Astrocyte (in vitro differentiated cells and primary cell): Measurements from ENCODE around the gene TMPRSS13. TPM values are rescaled to one million over a fixed set of nuclear protein-coding genes. Genes with fewer than 3 reads are reported as not detected.

Experiments
- DNase-seq: peaks from one replicate; pipeline ENCODE4 v3.0.0-alpha.2; 2010; ENCODE audit warnings: low read depth
- FAIRE-seq: peaks from 2 replicates; lab custom pipeline; 2011; peaks lifted over from hg19 to GRCh38; lab: Jason Lieb, UNC
- H2AFZ ChIP-seq: 2 replicates; pipeline ENCODE4 v1.6.0; 2012; ENCODE audit warnings: low read depth, low read length, inconsistent platforms
- H3K27ac ChIP-seq: 2 replicates; pipeline ENCODE4 v1.5.1; 2011; ENCODE audit warnings: low read depth, low read length, inconsistent platforms
- H3K27me3 ChIP-seq: 2 replicates; pipeline ENCODE4 v1.6.0; 2011; ENCODE audit warnings: low read length, inconsistent platforms; ENCODE audit not compliant: insufficient read depth
- H3K36me3 ChIP-seq: 2 replicates; pipeline ENCODE4 v1.5.1; 2011; ENCODE audit warnings: low read length, inconsistent platforms; ENCODE audit not compliant: insufficient read depth
- H3K4me1 ChIP-seq: 2 replicates; pipeline ENCODE4 v1.5.1; 2011; ENCODE audit warnings: low read length, inconsistent platforms; ENCODE audit not compliant: insufficient read depth
- H3K4me2 ChIP-seq: 2 replicates; pipeline ENCODE4 v1.6.0; 2012; ENCODE audit warnings: low read length, inconsistent platforms
- H3K4me3 ChIP-seq: 2 replicates; pipeline ENCODE4 v1.5.1; 2011; ENCODE audit warnings: low read depth, mild to moderate bottlenecking, low read length, inconsistent platforms; ENCODE audit not compliant: insufficient read depth
- H3K79me2 ChIP-seq: 2 replicates; pipeline ENCODE4 v1.6.0; 2012; ENCODE audit warnings: mild to moderate bottlenecking, low read length, inconsistent platforms; ENCODE audit not compliant: insufficient read depth
- H3K9ac ChIP-seq: 2 replicates; pipeline ENCODE4 v1.6.0; 2012; ENCODE audit warnings: mild to moderate bottlenecking, low read length, inconsistent platforms
- H3K9me3 ChIP-seq: 2 replicates; pipeline ENCODE4 v1.5.1; 2012; ENCODE audit warnings: low read depth, mild to moderate bottlenecking, low read length, inconsistent platforms; ENCODE audit not compliant: insufficient read depth
- H4K20me1 ChIP-seq: 2 replicates; pipeline ENCODE4 v1.6.0; 2012; ENCODE audit warnings: low read length, inconsistent platforms; ENCODE audit not compliant: insufficient read depth
- H3K27ac Mint-ChIP-seq: one replicate; pipeline ENCODE4 v1.8.0; 2021; ENCODE audit warnings: mild to moderate bottlenecking, mixed read lengths; ENCODE audit not compliant: unreplicated experiment
- H3K27me3 Mint-ChIP-seq: one replicate; pipeline ENCODE4 v1.8.0; 2021; ENCODE audit warnings: low read depth, mixed read lengths; ENCODE audit not compliant: unreplicated experiment
- H3K36me3 Mint-ChIP-seq: one replicate; pipeline ENCODE4 v1.8.0; 2021; ENCODE audit warnings: low read depth, mixed read lengths; ENCODE audit not compliant: unreplicated experiment
- H3K4me1 Mint-ChIP-seq: one replicate; pipeline ENCODE4 v1.8.0; 2021; ENCODE audit warnings: low read depth, mixed read lengths; ENCODE audit not compliant: unreplicated experiment
- H3K4me3 Mint-ChIP-seq: one replicate; pipeline ENCODE4 v1.8.0; 2021; ENCODE audit warnings: mild to moderate bottlenecking, moderate library complexity, mixed read lengths; ENCODE audit not compliant: unreplicated experiment
- H3K9me3 Mint-ChIP-seq: one replicate; pipeline ENCODE4 v1.8.0; 2021; ENCODE audit warnings: mild to moderate bottlenecking, mixed read lengths; ENCODE audit not compliant: unreplicated experiment
- CTCF ChIP-seq: IDR thresholded peaks from 2 replicates; pipeline ENCODE4 v1.5.1; 2011; ENCODE audit warnings: low read depth, mild to moderate bottlenecking, inconsistent platforms, low read length, moderate library complexity; ENCODE audit not compliant: insufficient read depth
- EZH2 ChIP-seq: IDR thresholded peaks from 2 replicates; pipeline ENCODE4 v1.6.1; 2012; ENCODE audit warnings: mild to moderate bottlenecking, low read length, inconsistent platforms; ENCODE audit not compliant: insufficient read depth
- total RNA-seq: library from RNA; stranded (reverse); gene quantifications from 2 replicates; pipeline ENCODE4 v1.2.1, GENCODE V29; 2021

Gene TMPRSS13
- total RNA-seq, 1 donor from 2014 or later: 0.66 TPM

- Histone ChIP-seq H4K20me1 (no peaks in the 10 kb centered on the region), H3K4me3 (peak overlapping the region; percentile 38), H3K79me2 (no peaks in the 10 kb centered on the region), H3K9me3 (no peaks in the 10 kb centered on the region), H3K27me3 (peaks cover 7% of the 10 kb centered on the region), H3K9ac (peak overlapping the region; percentile 50), H3K27ac (peak overlapping the region; percentile 44), H2AFZ (peak overlapping the region; percentile 61), H3K4me2 (peak overlapping the region; percentile 76), H3K36me3 (no peaks in the 10 kb centered on the region), H3K4me1 (peaks cover 8% of the 10 kb centered on the region)
- Mint-ChIP-seq H3K27ac (peak overlapping the region; percentile 97), H3K27me3 (peaks cover 29% of the 10 kb centered on the region), H3K4me3 (no peak overlapping the region), H3K9me3 (no peaks in the 10 kb centered on the region), H3K4me1 (peaks cover 11% of the 10 kb centered on the region), H3K36me3 (no peaks in the 10 kb centered on the region)
- DNase-seq (peak; percentile 90), FAIRE-seq (no peak)
- TF ChIP-seq CTCF: no peak
- no peak for TF ChIP-seq EZH2
Measured at GRCh38 chr11:117907276-117908108, 21.7 kb downstream of the TMPRSS13 start.

- no peaks in the 10 kb centered on the region for H3K36me3 Mint-ChIP-seq
- H3K27ac Mint-ChIP-seq: no peak overlapping the region
- Histone ChIP-seq H3K4me2 (peak overlapping the region; percentile 14), H3K27ac (no peak overlapping the region), H2AFZ (peak overlapping the region; percentile 9), H4K20me1 (no peaks in the 10 kb centered on the region), H3K79me2 (no peaks in the 10 kb centered on the region), H3K9ac (no peak overlapping the region), H3K36me3 (no peaks in the 10 kb centered on the region), H3K27me3 (peaks cover 5% of the 10 kb centered on the region), H3K9me3 (no peaks in the 10 kb centered on the region), H3K4me3 (no peak overlapping the region), H3K4me1 (peaks cover 8% of the 10 kb centered on the region)
- DNase-seq (no peak), FAIRE-seq (no peak)
- no peaks in the 10 kb centered on the region for H3K9me3 Mint-ChIP-seq
- peaks cover 23% of the 10 kb centered on the region for H3K27me3 Mint-ChIP-seq
- H3K4me1 Mint-ChIP-seq: peaks cover 11% of the 10 kb centered on the region
- TF ChIP-seq CTCF: no peak
- no peak for TF ChIP-seq EZH2
- H3K4me3 Mint-ChIP-seq: no peak overlapping the region
Measured at GRCh38 chr11:117906710-117907109, 22.5 kb downstream of the TMPRSS13 start.

GRCh38 chr11:117906126-117906525 is 23.1 kb downstream of the TMPRSS13 start:
- Histone ChIP-seq H3K4me1 (peaks cover 8% of the 10 kb centered on the region), H3K36me3 (no peaks in the 10 kb centered on the region), H3K4me3 (no peak overlapping the region), H3K9ac (no peak overlapping the region), H3K27me3 (peaks cover 2% of the 10 kb centered on the region), H3K27ac (no peak overlapping the region), H2AFZ (peak overlapping the region; percentile 16), H3K9me3 (no peaks in the 10 kb centered on the region), H4K20me1 (no peaks in the 10 kb centered on the region), H3K79me2 (no peaks in the 10 kb centered on the region), H3K4me2 (peak overlapping the region; percentile 24)
- Mint-ChIP-seq H3K4me3 (no peak overlapping the region), H3K27ac (peak overlapping the region; percentile 53), H3K4me1 (peaks cover 11% of the 10 kb centered on the region), H3K9me3 (no peaks in the 10 kb centered on the region), H3K27me3 (peaks cover 20% of the 10 kb centered on the region), H3K36me3 (no peaks in the 10 kb centered on the region)
- DNase-seq: peak; percentile 13
- TF ChIP-seq EZH2: no peak
- no peak for TF ChIP-seq CTCF
- FAIRE-seq: no peak
